GM19240 (cell line): ENCODE measurements around the gene GAPDH.
A peak's percentile ranks its signal among the peaks of the same experiment; 100 is the strongest.
"Not testable (repeated sequence)": the region's sequence is repeated elsewhere in the genome, so short reads cannot be mapped to it uniquely, and the experiment has no call there.

Source experiments
- DNase-seq: peaks from one replicate; pipeline ENCODE4 v3.0.0; 2011; ENCODE audit warnings: low spot score; ENCODE audit not compliant: insufficient read length

Gene GAPDH

DNA sequence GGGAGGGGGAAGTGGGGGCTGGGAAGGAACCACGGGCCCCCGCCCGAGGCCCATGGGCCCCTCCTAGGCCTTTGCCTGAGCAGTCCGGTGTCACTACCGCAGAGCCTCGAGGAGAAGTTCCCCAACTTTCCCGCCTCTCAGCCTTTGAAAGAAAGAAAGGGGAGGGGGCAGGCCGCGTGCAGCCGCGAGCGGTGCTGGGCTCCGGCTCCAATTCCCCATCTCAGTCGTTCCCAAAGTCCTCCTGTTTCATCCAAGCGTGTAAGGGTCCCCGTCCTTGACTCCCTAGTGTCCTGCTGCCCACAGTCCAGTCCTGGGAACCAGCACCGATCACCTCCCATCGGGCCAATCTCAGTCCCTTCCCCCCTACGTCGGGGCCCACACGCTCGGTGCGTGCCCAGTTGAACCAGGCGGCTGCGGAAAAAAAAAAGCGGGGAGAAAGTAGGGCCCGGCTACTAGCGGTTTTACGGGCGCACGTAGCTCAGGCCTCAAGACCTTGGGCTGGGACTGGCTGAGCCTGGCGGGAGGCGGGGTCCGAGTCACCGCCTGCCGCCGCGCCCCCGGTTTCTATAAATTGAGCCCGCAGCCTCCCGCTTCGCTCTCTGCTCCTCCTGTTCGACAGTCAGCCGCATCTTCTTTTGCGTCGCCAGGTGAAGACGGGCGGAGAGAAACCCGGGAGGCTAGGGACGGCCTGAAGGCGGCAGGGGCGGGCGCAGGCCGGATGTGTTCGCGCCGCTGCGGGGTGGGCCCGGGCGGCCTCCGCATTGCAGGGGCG, at the start of gene GAPDH:
TSS of gene GAPDH (plus strand) at position 595 of the 772 bp plus-strand sequence. CDS start 316 bp downstream, outside the sequence.
- peak; percentile 74 for DNase-seq

DNA sequence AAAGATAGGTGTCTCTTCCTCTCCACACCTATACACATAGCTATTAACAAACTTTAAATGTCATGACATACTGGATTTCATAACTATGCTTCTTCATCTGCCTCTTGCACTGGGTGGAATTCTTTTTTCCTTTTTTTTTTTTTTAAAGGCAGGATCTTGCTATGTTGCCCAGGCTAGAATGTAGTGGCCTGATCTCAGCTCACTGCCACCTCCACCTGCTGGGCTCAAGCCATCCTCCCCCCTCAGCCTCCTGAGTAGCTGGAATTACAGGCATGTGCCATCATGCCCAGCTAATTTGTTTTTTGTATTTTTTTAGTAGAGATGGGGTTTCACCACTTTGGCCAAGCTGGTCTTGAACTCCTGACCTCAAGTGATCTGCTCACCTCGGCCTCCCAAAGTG, 46.1 kb upstream of the GAPDH start:
- no peak for DNase-seq

GRCh38 chr12:6489449-6489848, 44.9 kb upstream of the GAPDH start:
- no peak for DNase-seq

GRCh38 chr12:6490673-6491072, 43.6 kb upstream of the GAPDH start:
- not testable (repeated sequence) for DNase-seq

DNA sequence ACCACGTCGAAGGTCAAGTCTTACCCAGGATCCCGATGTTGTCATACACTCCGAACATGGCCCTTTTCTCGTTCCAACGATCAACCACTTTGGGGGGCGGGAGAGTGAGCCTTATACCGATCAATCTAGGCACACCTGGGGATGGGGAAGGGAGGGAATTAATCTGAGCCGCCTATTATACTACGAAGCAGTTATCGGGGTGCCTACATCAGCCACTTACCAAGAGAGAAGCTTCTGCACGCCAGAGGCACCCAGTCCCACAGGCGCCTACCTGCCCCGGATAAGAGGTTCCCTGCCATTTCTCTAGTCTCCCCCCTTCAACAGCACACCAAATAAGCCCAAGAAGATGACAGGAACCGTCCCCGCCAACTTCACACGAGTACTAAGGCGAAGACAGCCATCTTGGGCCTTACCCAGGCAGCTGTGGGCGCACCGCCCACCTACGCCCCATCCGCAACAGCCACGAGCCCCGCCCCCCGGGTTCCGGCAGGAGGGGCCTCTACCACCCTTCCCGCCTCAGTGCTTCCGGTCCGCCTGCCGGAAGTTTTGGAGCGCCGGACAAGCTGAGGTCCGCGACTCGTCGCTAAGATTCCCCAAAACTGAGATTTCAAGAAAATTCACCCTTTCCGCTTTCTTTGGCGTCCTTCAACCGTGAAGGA, 41.4 kb upstream of the GAPDH start, which contains the start of gene MRPL51:
TSS of gene MRPL51 (minus strand) at position 425 of the 659 bp plus-strand sequence. CDS start at position 299, 126 bp downstream.
- peak; percentile 88 for DNase-seq

- peak; percentile 90 for DNase-seq
Observed at GRCh38 chr12:6493497-6494257, 40.6 kb upstream of the GAPDH start, which contains the start of gene NCAPD2. Gene NCAPD2 (plus strand): TSS chr12:6494102. CDS start chr12:6495099, 997 bp downstream.

DNA sequence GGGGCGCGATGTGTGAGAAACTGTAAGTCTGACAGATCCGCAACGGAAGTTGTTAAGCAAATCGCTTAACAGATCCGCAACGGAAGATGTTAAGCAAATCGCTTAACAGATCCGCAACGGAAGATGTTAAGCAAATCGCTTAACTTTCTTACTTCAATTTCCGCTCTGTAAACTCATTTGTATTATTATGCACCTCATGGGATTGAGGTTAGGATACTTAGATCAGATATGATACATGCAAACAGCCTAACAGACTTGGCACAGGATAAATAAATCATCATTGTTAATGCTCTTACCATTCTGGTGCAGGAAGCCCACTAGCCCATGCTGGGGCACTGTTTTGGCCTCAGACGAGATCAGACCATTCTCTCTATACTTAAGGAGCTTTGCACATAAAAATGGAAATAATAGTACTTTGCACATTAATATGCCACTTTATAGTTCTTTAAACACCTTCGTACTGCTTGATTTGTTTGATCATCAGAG, 40.0 kb upstream of the GAPDH start:
- DNase-seq: no peak

DNA sequence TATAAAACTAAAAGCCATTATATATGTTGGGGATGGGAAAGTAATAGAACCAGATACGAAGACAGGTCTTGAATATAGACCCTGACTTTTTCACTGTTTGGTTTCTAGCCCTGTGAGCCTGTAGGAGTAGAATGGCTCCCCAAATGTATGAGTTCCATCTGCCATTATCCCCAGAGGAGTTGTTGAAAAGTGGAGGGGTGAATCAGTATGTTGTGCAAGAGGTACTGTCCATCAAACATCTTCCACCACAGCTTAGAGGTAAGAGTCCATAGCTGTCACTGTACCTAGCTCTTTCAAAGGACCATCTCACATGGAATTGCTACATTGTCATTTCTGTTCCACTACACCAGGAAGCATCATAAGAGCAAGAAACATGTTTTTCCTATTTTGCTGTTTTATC, 39.3 kb upstream of the GAPDH start:
- no peak for DNase-seq

- not testable (repeated sequence) for DNase-seq
Observed at GRCh38 chr12:6497291-6497690, 37.0 kb upstream of the GAPDH start.

DNA sequence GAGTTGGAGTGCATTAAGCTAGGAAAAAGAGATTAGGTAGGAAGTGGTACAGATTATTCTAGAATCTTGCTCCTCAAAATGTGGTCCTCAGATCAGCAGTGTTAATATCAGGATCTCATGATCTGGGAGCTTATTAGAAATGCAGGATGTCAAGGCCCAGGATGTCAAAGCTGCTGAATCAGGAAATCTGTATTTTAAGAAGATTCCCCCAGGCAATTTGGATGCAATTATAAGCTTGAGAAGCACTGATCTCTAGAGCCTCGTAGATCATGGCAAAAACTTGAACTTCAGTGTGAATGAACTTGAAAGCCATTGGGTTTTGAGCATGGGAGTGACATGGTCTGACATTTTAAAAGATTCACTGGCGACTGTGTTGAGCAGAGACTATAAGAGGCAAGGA, 33.9 kb upstream of the GAPDH start:
- no peak for DNase-seq

DNA sequence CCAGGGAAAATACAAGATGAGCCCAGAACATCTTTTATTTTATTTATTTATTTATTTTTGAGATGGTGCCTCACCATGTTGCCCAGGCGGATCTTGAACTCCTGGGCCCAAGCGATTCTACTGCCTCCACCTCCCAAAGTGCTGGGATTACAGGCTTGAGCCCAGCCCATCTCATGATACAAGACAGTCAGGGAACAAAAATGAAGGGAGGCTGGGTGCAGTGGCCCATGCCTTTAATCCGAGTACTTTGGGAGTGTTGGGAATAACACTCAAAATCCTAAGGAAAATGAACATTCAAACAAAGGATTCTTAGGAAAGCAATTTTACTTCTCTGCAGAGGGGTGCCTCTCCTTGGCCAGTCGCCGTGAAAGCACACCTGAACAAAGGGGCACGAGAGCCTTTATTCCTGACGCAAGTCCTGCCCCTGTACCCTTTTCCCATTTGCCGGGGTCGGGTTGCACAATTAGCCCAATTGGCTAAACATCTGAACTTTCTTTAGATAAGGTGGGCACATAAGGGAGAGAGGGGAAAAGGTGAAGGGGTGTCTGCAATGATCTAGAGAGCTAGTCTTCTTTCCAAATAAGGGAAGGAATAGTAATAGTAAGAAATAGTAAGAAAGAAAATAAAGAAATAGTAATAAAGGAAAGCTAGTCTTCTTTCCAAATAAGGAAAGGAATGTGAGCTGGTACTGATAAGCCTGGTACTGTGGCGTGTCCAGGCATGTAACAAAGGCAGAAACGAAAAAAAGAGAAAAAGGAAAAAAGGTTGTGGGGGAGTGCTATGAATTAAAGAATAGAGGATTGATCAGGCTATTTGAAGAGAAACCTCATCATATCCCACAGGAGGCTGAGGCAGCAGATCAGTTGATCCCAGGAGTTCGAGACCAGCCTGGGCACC, 27.0 kb upstream of the GAPDH start:
- DNase-seq: no peak

GRCh38 chr12:6508087-6508486, 26.2 kb upstream of the GAPDH start:
- DNase-seq: no peak

DNA sequence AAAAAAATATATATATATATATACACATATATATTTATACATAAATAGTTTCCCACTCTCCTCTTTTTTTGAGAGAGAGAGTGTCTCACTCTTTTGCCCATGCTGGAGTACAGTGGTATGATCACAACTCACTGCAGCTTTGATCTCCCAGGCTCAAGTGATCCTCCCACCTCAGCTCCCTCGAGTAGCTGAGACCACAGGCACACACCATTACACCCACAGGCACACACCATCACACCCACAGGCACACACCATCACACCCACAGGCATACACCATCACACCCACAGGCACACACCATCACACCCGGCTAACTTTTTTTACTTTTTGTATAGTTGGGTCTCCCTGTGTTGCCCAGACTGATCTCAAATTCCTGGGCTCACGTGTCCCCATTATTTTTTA, 14.1 kb upstream of the GAPDH start:
- DNase-seq: no peak

GRCh38 chr12:6522193-6522592, 12.1 kb upstream of the GAPDH start:
- no peak for DNase-seq

DNA sequence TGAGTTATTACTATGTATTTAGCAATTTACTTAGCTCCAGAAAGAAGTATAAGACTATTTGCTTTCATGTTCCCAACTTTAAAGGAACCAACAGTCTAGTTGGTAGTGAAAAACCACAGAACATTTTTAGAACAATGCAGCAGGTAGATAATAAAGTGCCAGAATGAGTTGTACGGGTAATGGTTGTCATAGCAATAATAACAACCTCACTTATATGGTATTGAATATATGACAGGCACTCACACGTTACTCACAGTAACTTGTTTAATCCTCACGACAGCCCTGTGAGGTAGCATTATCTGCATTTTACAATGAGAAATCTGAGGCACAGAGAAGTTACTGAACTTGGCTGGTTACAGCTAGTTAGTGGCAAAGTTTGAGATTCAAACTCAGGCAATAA, 10.6 kb upstream of the GAPDH start:
- DNase-seq: no peak

DNA sequence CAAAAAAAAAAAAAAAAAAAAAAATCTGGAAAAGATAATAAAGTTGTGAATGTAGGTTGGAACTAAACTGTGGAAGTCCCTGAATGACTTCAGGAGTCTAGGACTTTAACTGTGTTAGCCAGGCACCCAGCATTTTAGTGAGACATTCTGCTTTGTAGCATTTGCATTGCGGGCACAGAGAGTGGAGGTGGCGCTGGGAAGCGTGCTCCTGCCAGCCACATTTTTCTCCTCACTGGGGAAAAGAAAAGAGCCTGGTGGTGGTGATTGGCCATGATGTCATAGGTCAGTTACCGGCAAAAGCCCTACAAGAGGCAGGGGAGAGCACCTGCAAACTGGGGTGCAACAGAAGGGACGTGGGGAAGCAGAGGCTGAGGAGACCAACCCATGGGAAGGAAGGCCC, 9.7 kb upstream of the GAPDH start:
- DNase-seq: no peak

- DNase-seq: no peak
Observed at GRCh38 chr12:6526201-6526600, 8.1 kb upstream of the GAPDH start.

DNA sequence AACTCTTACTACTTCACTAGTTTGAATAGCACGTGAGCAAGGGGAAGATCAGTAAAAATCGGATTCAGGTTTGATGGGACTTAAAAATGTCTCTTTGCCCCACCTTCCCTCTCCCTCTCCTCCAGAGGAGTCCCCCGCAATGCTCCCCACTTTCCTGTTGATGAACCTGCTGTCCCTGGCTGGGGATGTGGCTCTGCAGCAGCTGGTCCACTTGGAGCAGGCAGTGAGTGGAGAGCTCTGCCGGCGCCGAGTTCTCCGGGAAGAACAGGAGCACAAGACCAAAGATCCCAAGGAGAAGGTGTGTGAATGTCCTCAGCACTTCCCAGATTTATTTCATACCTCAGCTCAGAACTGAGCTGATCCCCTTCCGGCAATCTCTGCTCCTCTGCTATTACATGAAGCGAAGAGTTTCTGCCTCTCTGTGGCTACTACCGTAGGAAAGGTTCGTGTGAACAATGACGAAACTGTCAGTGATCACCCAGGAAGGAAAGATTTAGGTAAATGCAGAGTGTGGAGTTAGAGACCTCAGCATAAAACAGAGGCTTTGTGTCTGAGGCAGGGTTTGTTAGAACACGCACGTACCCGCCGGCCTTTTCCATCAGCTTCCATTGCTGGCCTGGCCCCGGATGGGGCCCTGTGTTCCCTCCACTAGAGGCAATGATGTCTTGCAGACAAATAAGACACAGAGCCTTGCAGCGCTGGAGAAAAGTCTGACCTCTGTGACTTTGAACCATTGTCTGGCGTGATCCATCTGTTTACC, 7.4 kb upstream of the GAPDH start:
- DNase-seq: no peak

DNA sequence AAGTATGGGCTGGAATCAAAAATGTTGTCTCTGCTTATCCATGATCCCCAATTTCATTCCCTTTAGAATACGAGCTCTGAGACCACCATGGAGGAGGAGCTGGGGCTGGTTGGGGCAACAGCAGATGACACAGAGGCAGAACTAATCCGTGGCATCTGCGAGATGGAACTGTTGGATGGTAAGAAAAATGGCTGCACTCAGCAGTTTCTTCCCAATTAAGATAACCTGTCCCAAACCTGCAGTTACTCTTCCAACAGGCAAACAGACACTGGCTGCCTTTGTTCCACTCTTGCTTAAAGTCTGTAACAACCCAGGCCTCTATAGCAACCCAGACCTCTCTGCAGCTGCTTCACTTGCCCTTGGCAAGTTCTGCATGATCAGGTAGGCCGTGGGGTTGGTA, 6.6 kb upstream of the GAPDH start:
- DNase-seq: no peak
